Measurements from ENCODE around the gene CTNNA2.

DNA sequence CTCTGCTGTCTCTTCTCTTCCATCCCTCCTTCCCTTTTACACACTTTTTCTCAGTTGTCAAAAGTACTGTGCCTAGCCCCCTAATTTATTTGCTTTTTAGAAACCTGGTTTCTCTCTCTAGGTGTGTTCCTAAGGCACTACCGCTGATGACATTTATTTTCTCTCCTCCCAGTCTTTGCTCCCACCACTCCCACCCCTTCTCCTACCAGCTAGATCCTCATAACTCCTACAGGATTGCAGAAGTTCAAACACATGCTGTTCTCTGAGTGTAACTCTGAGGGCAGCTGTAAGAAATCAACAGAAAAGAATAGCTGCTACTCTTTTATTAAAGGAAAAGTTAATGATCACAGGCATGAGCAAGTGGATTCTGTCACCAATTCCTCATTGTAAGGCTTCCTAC lies 814.0 kb downstream of the CTNNA2 start:
- TF ChIP-seq, protein P1, sequence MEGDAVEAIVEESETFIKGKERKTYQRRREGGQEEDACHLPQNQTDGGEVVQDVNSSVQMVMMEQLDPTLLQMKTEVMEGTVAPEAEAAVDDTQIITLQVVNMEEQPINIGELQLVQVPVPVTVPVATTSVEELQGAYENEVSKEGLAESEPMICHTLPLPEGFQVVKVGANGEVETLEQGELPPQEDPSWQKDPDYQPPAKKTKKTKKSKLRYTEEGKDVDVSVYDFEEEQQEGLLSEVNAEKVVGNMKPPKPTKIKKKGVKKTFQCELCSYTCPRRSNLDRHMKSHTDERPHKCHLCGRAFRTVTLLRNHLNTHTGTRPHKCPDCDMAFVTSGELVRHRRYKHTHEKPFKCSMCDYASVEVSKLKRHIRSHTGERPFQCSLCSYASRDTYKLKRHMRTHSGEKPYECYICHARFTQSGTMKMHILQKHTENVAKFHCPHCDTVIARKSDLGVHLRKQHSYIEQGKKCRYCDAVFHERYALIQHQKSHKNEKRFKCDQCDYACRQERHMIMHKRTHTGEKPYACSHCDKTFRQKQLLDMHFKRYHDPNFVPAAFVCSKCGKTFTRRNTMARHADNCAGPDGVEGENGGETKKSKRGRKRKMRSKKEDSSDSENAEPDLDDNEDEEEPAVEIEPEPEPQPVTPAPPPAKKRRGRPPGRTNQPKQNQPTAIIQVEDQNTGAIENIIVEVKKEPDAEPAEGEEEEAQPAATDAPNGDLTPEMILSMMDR (IDR thresholded peaks at IDR 0.05) = no peak
- TF ChIP-seq POLR2A (IDR thresholded peaks at IDR 0.05) = no peak
